OCI-LY7 (cell line): ENCODE data around the gene ORC4.

Source experiments
- EZH2phosphoT487 ChIP-seq: fragments of 200-600 bp; sonication (generic); IDR thresholded peaks from 2 replicates; pipeline ENCODE4 v1.6.1; 2018; ENCODE audit warnings: low read depth, borderline replicate concordance, mild to moderate bottlenecking, mixed run types, antibody characterized with exemption, low read length, moderate library complexity, mixed read lengths
- TF ChIP-seq, protein P1 (sequence below): fragments of 200-600 bp; sonication (generic); conservative IDR thresholded peaks from 2 replicates; pipeline ENCODE4 v1.5.1; 2014; ENCODE audit warnings: mild to moderate bottlenecking, antibody characterized with exemption, low read length, moderate library complexity, mixed read lengths

DNA sequence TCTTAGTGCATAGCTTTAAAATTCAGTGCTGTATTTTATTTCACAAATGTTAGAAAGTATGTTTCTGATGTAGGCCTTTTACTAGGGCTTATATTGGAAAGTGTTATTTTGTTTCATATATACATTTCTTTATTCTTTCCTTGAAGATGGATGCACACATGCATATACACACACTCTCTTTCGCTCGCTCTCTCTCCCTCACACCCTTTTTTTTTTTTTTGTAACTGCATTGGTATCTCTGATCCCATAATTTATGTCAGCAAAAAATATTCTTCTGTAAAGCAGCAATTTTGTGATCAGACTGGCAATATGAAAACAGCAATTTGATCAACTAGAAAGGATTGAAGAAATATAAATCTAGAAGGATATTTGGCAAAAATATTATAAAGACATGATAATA is 2.3 kb upstream of the ORC4 start:
- TF ChIP-seq, protein P1, sequence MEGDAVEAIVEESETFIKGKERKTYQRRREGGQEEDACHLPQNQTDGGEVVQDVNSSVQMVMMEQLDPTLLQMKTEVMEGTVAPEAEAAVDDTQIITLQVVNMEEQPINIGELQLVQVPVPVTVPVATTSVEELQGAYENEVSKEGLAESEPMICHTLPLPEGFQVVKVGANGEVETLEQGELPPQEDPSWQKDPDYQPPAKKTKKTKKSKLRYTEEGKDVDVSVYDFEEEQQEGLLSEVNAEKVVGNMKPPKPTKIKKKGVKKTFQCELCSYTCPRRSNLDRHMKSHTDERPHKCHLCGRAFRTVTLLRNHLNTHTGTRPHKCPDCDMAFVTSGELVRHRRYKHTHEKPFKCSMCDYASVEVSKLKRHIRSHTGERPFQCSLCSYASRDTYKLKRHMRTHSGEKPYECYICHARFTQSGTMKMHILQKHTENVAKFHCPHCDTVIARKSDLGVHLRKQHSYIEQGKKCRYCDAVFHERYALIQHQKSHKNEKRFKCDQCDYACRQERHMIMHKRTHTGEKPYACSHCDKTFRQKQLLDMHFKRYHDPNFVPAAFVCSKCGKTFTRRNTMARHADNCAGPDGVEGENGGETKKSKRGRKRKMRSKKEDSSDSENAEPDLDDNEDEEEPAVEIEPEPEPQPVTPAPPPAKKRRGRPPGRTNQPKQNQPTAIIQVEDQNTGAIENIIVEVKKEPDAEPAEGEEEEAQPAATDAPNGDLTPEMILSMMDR: no peak
- no peak for TF ChIP-seq EZH2phosphoT487
